Fibroblast of villous mesenchyme (primary cell): Measurements from ENCODE around the gene GOLIM4. TPM values are rescaled to one million over a fixed set of nuclear protein-coding genes. Genes with fewer than 3 reads are reported as not detected.

Experiments
- DNase-seq: peaks from one replicate; pipeline ENCODE4 v3.0.0-alpha.2; 2010; ENCODE audit warnings: low read depth
- H3K4me3 ChIP-seq: 2 replicates; pipeline ENCODE4 v1.5.1; 2011; ENCODE audit warnings: low read depth, mild to moderate bottlenecking, low read length
- total RNA-seq: library from RNA; depleted of rRNA; stranded (reverse); fragments of >200 nt; gene quantifications from 2 replicates; pipeline ENCODE4 v1.2.3, GENCODE V29; 2012
- TF ChIP-seq, protein P1 (sequence below): IDR thresholded peaks from 2 replicates; pipeline ENCODE4 v1.5.1; 2012; ENCODE audit warnings: low read depth, mild to moderate bottlenecking, low read length; ENCODE audit not compliant: insufficient read depth

The GOLIM4 gene
- total RNA-seq, 1 donor: 49.2 TPM

DNA sequence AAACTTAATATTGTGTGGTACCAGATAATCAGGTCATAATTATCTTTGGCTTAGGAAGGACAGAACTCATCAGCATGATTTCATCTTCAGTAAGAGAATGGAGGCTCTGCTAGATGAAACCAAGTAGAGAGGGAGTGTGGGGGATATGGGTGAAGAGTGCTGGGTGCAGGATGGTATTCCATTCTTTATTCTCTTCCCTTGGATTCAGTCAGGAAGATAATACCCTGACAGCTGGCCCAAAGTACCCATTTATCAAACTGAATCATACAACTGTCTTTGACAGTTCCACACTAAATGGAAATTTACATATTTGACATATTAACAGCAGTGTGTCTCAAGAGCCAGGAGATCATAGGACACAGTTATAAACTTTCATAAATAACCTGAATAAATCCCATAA lies 44.7 kb downstream of the GOLIM4 start:
- TF ChIP-seq, protein P1, sequence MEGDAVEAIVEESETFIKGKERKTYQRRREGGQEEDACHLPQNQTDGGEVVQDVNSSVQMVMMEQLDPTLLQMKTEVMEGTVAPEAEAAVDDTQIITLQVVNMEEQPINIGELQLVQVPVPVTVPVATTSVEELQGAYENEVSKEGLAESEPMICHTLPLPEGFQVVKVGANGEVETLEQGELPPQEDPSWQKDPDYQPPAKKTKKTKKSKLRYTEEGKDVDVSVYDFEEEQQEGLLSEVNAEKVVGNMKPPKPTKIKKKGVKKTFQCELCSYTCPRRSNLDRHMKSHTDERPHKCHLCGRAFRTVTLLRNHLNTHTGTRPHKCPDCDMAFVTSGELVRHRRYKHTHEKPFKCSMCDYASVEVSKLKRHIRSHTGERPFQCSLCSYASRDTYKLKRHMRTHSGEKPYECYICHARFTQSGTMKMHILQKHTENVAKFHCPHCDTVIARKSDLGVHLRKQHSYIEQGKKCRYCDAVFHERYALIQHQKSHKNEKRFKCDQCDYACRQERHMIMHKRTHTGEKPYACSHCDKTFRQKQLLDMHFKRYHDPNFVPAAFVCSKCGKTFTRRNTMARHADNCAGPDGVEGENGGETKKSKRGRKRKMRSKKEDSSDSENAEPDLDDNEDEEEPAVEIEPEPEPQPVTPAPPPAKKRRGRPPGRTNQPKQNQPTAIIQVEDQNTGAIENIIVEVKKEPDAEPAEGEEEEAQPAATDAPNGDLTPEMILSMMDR: no peak
- no peak overlapping the region for H3K4me3 ChIP-seq
- no peak for DNase-seq

DNA sequence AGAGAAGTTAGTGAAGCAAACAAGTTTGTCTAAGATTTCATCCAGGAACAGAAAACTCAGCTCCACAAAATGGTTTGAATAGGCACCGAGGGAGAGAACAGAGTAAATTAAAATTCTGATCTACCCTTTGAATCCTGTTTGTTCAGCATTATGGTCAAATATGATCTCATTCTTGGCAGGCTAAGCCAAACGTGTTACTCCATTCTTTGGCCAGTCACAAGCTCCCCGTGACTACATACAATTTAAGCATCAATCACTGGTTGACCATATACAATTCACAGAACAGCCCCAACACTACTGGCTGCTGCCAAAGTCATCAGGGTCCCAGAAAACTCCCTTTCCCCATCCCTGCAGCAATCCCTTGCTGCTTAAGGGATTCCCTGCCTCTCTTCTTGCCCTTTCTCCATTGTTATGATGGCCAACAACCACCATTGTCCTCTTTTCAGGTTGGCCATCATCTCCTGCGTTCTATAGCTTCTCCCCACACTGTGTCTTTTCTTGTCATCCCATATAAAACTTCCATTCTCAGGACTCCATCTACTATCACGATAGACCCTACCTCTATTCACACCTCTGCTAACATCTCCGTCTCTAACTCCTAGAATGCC lies 46.3 kb downstream of the GOLIM4 start:
- DNase-seq: peak; percentile 45
- no peak overlapping the region for H3K4me3 ChIP-seq
- TF ChIP-seq, protein P1: no peak

DNA sequence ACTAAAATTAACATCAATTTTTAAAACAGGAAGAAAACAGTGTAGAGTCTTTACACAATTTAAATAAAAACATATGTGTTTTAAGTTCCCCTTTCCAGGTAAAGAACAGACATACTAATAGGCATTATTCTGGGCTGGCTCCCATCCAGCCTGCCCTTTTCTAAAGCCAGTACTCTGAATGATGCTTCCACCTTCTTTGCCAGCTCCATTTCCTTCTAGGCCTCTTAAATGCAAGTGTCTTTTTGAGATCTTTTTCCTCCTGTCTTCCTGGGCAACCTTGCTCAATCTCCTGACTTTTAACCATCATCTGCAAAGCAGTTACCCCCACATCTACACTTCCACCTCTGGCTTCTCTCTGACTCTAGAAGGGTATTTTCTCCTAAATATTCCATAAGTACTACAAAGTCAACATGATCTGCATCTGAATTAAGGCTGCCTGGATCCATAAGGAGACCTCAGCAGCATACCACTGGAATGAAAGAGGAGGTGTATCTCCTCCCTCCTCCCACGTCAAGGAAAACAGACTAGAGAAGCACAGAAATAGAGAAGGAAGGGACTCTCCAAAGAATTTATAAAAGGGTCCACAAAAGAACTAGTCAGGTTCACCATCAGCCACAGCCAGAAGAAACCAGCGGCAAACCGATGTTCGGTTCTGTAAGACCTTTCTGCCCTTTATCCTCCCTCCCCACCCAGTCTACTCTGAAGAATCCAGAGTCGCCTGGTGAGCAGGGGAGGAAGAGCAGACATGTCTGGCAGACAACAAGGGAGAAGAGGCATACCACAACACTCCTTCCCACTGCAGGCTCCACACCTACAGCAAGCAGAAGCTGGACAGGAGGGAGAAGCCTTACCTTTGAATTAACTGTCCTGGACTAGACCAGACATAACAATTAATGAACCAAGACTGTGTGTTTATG lies 47.1 kb downstream of the GOLIM4 start:
- H3K4me3 ChIP-seq: no peak overlapping the region
- TF ChIP-seq, protein P1: no peak
- DNase-seq: no peak

DNA sequence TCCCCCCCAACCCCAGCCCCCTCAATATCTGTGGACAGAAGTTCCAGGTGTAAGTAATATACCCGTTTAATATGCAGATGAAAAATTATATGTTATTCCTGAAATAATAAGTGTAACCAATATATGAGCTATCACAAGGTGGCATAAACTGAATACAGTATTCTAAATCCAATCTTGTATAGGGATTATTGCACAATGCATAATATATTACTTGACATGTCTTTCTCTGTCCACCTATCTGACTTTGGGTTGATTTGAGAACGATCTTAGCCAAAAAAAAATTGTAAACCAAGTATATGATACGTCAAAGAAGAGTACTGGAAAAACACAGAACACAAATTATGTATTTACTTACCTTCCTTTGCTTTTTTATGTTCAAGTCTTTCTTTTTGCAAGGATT lies 47.8 kb downstream of the GOLIM4 start:
- no peak overlapping the region for H3K4me3 ChIP-seq
- DNase-seq: no peak
- TF ChIP-seq, protein P1: no peak

DNA sequence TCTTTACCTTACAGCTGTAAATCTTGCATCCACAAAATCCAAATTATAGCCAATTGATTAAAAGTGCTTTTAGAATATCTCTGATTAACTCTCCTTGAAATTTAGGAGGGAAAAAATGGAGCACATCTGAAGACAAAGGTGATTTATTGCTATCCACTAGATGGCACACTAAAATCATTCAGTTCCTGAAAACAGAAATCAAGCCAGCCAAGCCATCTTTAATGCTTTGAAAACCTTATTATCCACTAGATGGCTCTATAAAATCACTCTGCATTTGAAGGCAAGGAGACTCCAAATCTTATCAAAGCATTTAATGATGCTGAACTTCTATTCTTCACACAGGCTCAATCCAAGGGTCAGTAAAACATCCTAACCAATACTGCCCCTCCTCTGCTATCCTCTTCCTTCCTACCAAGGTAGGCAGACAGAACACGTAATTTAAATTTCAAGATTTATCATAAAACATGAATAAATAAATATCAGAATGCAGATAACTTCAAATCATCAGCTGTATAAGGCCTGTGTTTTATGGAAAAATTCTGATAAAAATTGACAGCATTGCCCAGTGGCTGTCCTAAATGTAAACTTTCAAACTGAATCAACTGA lies 48.4 kb downstream of the GOLIM4 start:
- H3K4me3 ChIP-seq: no peak overlapping the region
- peak; percentile 84 for DNase-seq
- TF ChIP-seq, protein P1: peak; percentile 74

DNA sequence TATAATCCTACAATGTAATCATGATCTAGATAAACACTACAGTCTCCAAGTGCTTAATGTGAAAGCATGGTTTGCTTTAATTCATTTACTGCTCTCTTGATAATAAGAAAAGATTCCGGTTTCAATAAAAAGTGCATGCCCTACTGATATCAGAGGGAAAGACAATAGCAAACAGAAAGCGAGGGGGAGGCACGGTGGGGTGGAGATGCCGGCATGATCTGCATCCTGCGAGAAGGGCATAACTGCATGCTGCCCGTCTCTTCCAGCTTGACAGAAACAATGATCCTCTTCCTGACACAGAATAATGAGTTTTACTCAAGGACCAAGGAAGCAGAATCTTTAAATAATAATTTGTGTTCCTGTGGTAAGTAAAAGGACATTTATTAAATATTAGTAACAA lies 51.7 kb downstream of the GOLIM4 start:
- TF ChIP-seq, protein P1: no peak
- no peak for DNase-seq
- H3K4me3 ChIP-seq: no peak overlapping the region
